Lung (tissue), 16 donors: ENCODE results near the gene CNR2. TPM values are rescaled to one million over a fixed set of nuclear protein-coding genes. Genes with fewer than 3 reads are reported as not detected.

Experiments used
- ATAC-seq: fragments of 200-7000 bp; cut with Tn5 transposase; one replicate; pipeline ENCODE4 v1.9.1; 2020; ENCODE audit warnings: moderate number of reproducible peaks; ENCODE audit not compliant: insufficient read depth, low FRiP score
- DNase-seq, 3 donors: peaks; one replicate each; pipeline ENCODE4 v3.0.0-alpha.2; 2013 to 2017
- H3K27ac ChIP-seq, 2 donors: one replicate each; pipeline ENCODE4 v1.5.1; 2013; ENCODE audit warnings: mild to moderate bottlenecking in 2 of 2, moderate library complexity in 2 of 2, control low read depth in 1 of 2, inconsistent platforms in 1 of 2, low read depth in 1 of 2, low read length in 1 of 2
- H3K27me3 ChIP-seq, 3 donors: one replicate each; pipeline ENCODE4 v1.5.1; 2013; ENCODE audit warnings: low read length in 2 of 3; ENCODE audit not compliant: control insufficient read depth in 3 of 3, insufficient read depth in 3 of 3
- H3K36me3 ChIP-seq, 4 donors: one replicate each; pipeline ENCODE4 v1.5.1; 2013; ENCODE audit warnings: low read length in 4 of 4, mild to moderate bottlenecking in 1 of 4, moderate library complexity in 1 of 4; ENCODE audit not compliant: control insufficient read depth in 4 of 4, insufficient read depth in 4 of 4
- H3K4me1 ChIP-seq, 5 donors: one replicate each; pipeline ENCODE4 v1.5.1; 2013; ENCODE audit warnings: low read length in 5 of 5, mild to moderate bottlenecking in 2 of 5, moderate library complexity in 1 of 5; ENCODE audit not compliant: control insufficient read depth in 5 of 5, insufficient read depth in 5 of 5
- H3K4me3 ChIP-seq: one replicate; pipeline ENCODE4 v1.5.1; 2013; ENCODE audit warnings: mild to moderate bottlenecking, control low read depth, moderate library complexity
- H3K9ac ChIP-seq, 2 donors: one replicate each; pipeline ENCODE4 v1.5.1; 2013; ENCODE audit warnings: low read length in 2 of 2, control low read depth in 1 of 2; ENCODE audit not compliant: insufficient read depth in 1 of 2
- H3K9me3 ChIP-seq, 4 donors: one replicate each; pipeline ENCODE4 v1.5.1; 2013; ENCODE audit warnings: low read length in 3 of 4, mild to moderate bottlenecking in 1 of 4, moderate library complexity in 1 of 4; ENCODE audit not compliant: control insufficient read depth in 4 of 4, insufficient read depth in 3 of 4
- WGBS, 2 donors: extraction: QIAGEN DNeasy Blood & Tissue Kit; methylation state at CpG; one replicate each; pipeline ENCODE4 v1.1.7; 2013; 5-methylcytosine and 5-hydroxymethylcytosine counted together
- long read RNA-seq, 5 donors: transcript quantifications; one replicate each; lab custom pipeline, GENCODE V29; 2026
- polyA plus RNA-seq, 2 donors: library from polyadenylated mRNA; stranded (reverse); fragments of 200-250 nt; gene quantifications; one replicate each; pipeline ENCODE4 v1.2.1, GENCODE V29; 2013
- total RNA-seq, 2 donors: library from RNA; depleted of rRNA in 1 of 2; stranded (reverse); fragments of >200 nt in 1 of 2; gene quantifications; one replicate each; pipeline ENCODE4 v1.2.1, GENCODE V29; 2014 to 2021
- TF ChIP-seq, protein P1 (sequence below): IDR thresholded peaks from 2 replicates; pipeline ENCODE4 v1.5.1; 2012; ENCODE audit warnings: mild to moderate bottlenecking; ENCODE audit errors: control extremely low read depth, extremely low read depth
- donor health status: control.
- donor health status: control.
- donor health status: Bipolar disorder and iron deficiency.
- donor health status: healthy.
- donor health status: DM: yes; HTN: yes; CAD: no.

Gene CNR2
- total RNA-seq = under 1 TPM; 0.09 to 0.46 TPM
- polyA plus RNA-seq = under 1 TPM; 0.04 to 0.11 TPM
- long read RNA-seq, donor 1 = 0 reads
- long read RNA-seq, donor 2 = 0 reads
- long read RNA-seq, donor 3 = 0 reads
- long read RNA-seq, donor 4 = 0 reads
- long read RNA-seq, donor 5 = 0 reads

DNA sequence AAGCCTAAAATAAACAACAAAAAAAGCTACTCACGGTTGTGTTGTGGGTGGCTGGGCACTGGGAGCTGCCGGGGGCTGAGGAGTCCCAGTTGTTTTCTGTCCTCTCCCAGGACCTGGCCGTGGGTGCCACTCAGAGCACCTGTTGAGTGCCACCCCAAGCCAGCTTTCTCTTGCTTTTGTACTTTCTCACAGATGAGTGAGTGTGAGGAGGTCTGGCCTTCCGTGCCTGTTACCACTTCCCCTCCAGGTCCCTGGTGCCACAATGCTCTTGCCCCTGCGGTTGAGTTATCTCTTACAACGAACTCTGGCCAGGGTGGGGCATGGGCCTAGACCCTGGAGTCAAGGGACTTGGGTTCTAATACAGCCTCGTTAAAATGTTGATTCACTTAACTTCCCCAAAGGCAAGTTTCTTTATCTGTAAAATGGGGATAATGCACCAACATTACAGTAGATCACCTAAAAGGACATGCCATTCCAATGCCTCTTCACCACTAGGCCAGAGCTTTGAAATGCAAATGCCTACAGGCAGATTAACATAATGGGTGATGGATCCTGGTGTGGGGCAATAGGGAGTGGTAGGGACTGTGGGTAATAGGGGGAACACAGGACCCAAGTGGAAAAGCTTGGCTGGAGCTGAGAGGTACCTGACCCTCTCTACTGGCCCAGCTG lies at the start of gene CNR2:
Gene CNR2 (minus strand): TSS at position 151 of the 669 bp plus-strand sequence. CDS start 37,745 bp downstream, outside the sequence.
- TF ChIP-seq, protein P1, sequence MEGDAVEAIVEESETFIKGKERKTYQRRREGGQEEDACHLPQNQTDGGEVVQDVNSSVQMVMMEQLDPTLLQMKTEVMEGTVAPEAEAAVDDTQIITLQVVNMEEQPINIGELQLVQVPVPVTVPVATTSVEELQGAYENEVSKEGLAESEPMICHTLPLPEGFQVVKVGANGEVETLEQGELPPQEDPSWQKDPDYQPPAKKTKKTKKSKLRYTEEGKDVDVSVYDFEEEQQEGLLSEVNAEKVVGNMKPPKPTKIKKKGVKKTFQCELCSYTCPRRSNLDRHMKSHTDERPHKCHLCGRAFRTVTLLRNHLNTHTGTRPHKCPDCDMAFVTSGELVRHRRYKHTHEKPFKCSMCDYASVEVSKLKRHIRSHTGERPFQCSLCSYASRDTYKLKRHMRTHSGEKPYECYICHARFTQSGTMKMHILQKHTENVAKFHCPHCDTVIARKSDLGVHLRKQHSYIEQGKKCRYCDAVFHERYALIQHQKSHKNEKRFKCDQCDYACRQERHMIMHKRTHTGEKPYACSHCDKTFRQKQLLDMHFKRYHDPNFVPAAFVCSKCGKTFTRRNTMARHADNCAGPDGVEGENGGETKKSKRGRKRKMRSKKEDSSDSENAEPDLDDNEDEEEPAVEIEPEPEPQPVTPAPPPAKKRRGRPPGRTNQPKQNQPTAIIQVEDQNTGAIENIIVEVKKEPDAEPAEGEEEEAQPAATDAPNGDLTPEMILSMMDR = no peak
- DNase-seq (no peak), ATAC-seq (no peak)
- Histone ChIP-seq H3K4me1 (no peaks in the 10 kb centered on the region), H3K36me3 (no peaks in the 10 kb centered on the region), H3K27me3 (no peaks in the 10 kb centered on the region), H3K27ac (no peak within 1 kb of the TSS), H3K4me3 (no peak within 1 kb of the TSS), H3K9me3 (no peaks in the 10 kb centered on the region), H3K9ac (no peak within 1 kb of the TSS)
- WGBS, 2 donors = 19 to 56% methylated on average over 7 of the region's 7 CpGs

DNA sequence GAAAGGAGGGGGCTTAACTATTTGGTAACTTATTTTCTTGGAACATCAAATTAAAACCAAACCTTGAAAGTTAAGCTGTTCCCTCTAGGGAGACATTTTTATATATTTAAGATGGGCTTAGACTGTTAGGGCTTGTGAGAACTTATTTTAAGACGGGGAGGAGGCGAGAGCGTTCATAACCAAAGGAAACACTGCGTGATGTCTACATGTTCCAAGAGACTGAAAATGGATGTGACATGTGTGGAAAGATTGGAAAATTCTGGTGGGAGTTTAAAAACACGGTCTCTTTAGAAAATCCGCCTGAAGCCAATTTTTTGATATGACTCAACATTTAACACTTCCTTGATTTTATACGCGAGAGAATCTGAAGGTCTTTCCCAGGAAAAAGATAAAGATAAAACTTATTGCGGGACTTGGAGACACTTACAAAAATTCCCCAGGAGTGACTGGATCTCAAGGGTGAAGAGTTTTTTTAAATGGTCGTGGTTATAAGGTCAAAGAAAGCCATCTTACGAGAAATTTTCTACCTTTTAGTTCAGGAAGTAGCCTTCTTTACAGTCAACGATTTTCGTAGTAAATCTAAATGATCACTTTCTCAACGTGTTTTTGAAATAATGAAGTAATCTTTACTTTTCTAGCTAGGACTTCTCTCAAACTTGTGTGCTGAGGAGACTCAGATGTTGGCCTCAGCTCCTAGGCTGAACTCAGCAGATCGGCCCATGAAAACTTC lies 47.3 kb upstream of the CNR2 start:
- H3K4me3 ChIP-seq = peak overlapping the region; percentile 84
- 0 to 1% methylated on average over 15 of the region's 15 CpGs for WGBS, 2 donors
- no peaks in the 10 kb centered on the region for H3K9me3 ChIP-seq
- peaks cover 0 to 44% (median 15%) of the 10 kb centered on the region in 5 donors for H3K4me1 ChIP-seq
- no peaks in the 10 kb centered on the region for H3K27me3 ChIP-seq
- peak overlapping the region; percentile 100 for H3K27ac ChIP-seq
- ATAC-seq (no peak), DNase-seq (peak in 2 of 3 donors; percentile 60 to 70)
- peaks cover 0 to 11% (median under 1%) of the 10 kb centered on the region in 4 donors for H3K36me3 ChIP-seq
- TF ChIP-seq, protein P1 = no peak
- H3K9ac ChIP-seq = peak overlapping the region; percentile 99

DNA sequence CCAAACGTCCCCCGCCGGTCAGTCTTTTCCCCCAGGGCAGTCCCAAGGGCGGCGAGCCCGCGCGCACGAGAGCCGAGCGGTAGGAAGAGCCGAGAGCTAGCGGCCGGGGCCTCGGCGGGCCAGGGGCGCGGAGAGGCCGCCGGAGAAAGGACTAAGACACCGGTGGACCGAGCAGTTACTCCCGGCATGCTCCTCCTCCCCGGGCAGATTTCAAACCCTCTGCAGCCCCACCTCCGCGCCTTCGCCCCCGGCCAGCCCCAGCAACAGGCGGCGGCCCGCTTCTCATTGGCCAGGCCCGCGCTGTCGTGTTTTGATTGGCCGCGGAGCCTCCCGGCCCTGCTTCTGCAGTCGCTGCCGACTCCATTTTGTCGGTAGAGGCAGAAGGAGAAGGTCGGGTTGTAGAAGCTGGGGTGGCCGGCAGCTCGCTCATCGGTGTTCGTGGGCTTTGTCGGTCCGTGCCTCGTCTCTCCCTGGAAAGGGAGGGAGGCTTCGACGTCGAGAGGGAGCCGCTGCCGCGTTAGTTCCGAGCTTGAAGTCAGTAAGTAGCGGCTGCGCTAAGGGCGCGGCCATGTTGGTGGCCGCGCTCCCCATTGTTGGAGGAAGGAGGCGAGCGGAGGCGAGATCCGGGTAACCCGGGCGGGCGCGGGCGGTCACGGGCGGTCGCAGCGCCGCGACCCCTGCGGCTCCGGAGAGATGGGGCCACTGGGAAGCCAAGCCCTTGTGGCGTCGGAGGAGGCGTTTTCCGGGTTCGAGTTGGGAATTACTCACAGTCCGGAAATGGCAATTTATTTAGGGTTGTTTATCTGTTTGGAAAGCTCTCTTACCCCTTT lies 46.5 kb upstream of the CNR2 start, which contains the start of gene PNRC2:
Gene PNRC2 (plus strand): TSS at position 368 of the 830 bp plus-strand sequence. CDS start 1,630 bp downstream, outside the sequence.
- H3K36me3 ChIP-seq = peaks cover 0 to 11% (median under 1%) of the 10 kb centered on the region in 4 donors
- WGBS, 2 donors = 0% methylated on average over 71 to 84 of the region's 84 CpGs
- peak within 1 kb of the TSS; percentile 100 for H3K27ac ChIP-seq
- ATAC-seq = peak; percentile 95
- H3K9ac ChIP-seq = peak within 1 kb of the TSS; percentile 99
- no peaks in the 10 kb centered on the region for H3K27me3 ChIP-seq
- TF ChIP-seq, protein P1 = no peak
- peaks cover 0 to 42% (median 20%) of the 10 kb centered on the region in 5 donors for H3K4me1 ChIP-seq
- peak within 1 kb of the TSS; percentile 84 for H3K4me3 ChIP-seq
- no peaks in the 10 kb centered on the region for H3K9me3 ChIP-seq
- peak; percentile 98 to 99 (median 99) for DNase-seq
